Tibial artery (tissue), 4 donors: ENCODE results near the gene RERGL.

Experiments
- DNase-seq, 2 donors: peaks; one replicate each; pipeline ENCODE4 v3.0.0-alpha.2; 2019
- H3K27ac ChIP-seq, 2 donors: fragments of 200-600 bp; sonication (generic) in 1 of 2; 1 replicate in 1 of 2; 2 replicates in 1 of 2; pipeline ENCODE4 v1.5.1; 2018 to 2019; ENCODE audit warnings: mild to moderate bottlenecking in 1 of 2
- H3K27me3 ChIP-seq, 2 donors: fragments of 200-600 bp; sonication (generic) in 1 of 2; one replicate each; pipeline versions ENCODE4 v1.5.1 to v1.6.0; 2016 to 2019
- H3K36me3 ChIP-seq, 3 donors: fragments of 200-600 bp; sonication (generic) in 2 of 3; one replicate each; pipeline ENCODE4 v1.5.1; 2016 to 2019; ENCODE audit warnings: mild to moderate bottlenecking in 2 of 3
- H3K4me1 ChIP-seq, 4 donors: fragments of 200-600 bp; sonication (generic) in 2 of 4; 1 replicate in 3 of 4; 2 replicates in 1 of 4; pipeline ENCODE4 v1.5.1; 2016 to 2019
- H3K4me3 ChIP-seq, 2 donors: fragments of 200-600 bp; sonication (generic) in 1 of 2; 1 replicate in 1 of 2; 2 replicates in 1 of 2; pipeline ENCODE4 v1.5.1; 2018 to 2019; ENCODE audit warnings: mild to moderate bottlenecking in 2 of 2
- H3K9me3 ChIP-seq, 3 donors: fragments of 200-600 bp; sonication (generic) in 1 of 3; one replicate each; pipeline ENCODE4 v1.5.1; 2016 to 2019
- intact Hi-C: fragments of 100-400 bp; cut with DNase I; formaldehyde crosslinking; loops from one replicate; pipeline ENCODE4 v1.15.0; 2023; ENCODE audit warnings: low total_unique reads
- TF ChIP-seq, protein P1 (sequence below), 2 experiments: fragments of 200-600 bp in 1 of 2; fragments of 450-650 bp in 1 of 2; IDR thresholded peaks; one replicate each; pipeline ENCODE4 v1.5.1; 2017 to 2019; ENCODE audit warnings: antibody characterized with exemption in 2 of 2, mild to moderate bottlenecking in 1 of 2, moderate library complexity in 1 of 2

Gene RERGL

DNA sequence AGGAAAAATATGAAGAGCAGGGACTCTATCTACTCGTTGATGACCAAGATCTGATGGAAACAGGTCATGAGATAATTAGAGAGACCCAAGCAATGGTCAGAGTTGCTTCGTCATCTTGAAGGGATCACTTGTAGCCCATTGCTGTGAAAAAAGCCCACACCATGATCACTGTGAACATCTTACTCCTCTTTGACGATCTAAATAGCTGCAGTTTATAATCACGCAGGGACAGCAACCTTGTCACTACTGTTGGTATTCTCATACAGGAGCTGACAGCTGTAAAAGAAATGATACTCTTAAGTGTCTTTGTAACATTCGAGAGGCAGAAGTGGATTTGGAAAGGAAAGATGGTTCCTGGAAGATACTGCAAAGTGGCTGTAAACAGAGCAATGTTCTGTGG lies 33.7 kb upstream of the RERGL start:
- H3K4me3 ChIP-seq: no peak overlapping the region
- intact Hi-C loops: no loop called here
- peaks cover 0 to 23% (median 0%) of the 10 kb centered on the region in 4 donors for H3K4me1 ChIP-seq

GRCh38 chr12:18120899-18121298 lies 30.9 kb upstream of the RERGL start:
- intact Hi-C loops: no loop called here
- Histone ChIP-seq H3K27ac (peak overlapping the region; percentile 46 to 64), H3K9me3 (peaks cover 0 to 7% (median 0%) of the 10 kb centered on the region in 3 donors), H3K4me3 (no peak overlapping the region), H3K4me1 (peaks cover 0 to 27% (median 0%) of the 10 kb centered on the region in 4 donors), H3K27me3 (no peaks in the 10 kb centered on the region), H3K36me3 (no peaks in the 10 kb centered on the region)
- no peak for DNase-seq
- TF ChIP-seq, protein P1, sequence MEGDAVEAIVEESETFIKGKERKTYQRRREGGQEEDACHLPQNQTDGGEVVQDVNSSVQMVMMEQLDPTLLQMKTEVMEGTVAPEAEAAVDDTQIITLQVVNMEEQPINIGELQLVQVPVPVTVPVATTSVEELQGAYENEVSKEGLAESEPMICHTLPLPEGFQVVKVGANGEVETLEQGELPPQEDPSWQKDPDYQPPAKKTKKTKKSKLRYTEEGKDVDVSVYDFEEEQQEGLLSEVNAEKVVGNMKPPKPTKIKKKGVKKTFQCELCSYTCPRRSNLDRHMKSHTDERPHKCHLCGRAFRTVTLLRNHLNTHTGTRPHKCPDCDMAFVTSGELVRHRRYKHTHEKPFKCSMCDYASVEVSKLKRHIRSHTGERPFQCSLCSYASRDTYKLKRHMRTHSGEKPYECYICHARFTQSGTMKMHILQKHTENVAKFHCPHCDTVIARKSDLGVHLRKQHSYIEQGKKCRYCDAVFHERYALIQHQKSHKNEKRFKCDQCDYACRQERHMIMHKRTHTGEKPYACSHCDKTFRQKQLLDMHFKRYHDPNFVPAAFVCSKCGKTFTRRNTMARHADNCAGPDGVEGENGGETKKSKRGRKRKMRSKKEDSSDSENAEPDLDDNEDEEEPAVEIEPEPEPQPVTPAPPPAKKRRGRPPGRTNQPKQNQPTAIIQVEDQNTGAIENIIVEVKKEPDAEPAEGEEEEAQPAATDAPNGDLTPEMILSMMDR (IDR thresholded peaks at IDR 0.05): no peak

More for the DNA sequence above, 33.7 kb upstream of the RERGL start:
- TF ChIP-seq, protein P1 (IDR thresholded peaks at IDR 0.05): no peak
- Histone ChIP-seq H3K9me3 (peaks cover 0 to 19% (median 4%) of the 10 kb centered on the region in 3 donors), H3K27ac (no peak overlapping the region), H3K36me3 (peaks cover 0 to 6% (median 0%) of the 10 kb centered on the region in 3 donors), H3K27me3 (no peaks in the 10 kb centered on the region)
- DNase-seq: no peak

DNA sequence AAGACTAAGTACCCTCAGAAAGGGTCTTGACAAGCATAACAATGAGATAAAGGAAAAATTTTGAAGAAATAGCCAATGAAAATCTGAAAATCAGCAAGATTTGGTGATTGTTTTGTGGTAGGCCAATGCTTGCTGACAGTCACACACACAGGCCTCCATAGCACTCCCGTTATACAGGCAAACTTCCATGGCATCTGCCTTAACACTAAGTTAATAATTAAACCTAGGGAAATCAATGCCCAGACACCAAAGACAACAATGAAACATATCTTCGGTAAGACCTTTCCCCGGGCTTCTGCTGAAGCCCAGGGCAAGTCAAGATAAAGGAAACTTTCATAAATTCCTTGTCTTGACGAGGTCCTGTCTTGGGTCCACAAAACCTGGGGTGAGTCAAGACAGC lies 18.6 kb upstream of the RERGL start:
- TF ChIP-seq, protein P1 (IDR thresholded peaks at IDR 0.05): no peak
- Histone ChIP-seq H3K27ac (peak overlapping the region in 1 of 2 donors; percentile 46), H3K27me3 (no peaks in the 10 kb centered on the region), H3K4me3 (no peak overlapping the region), H3K4me1 (peaks cover 0 to 58% (median 4%) of the 10 kb centered on the region in 4 donors), H3K36me3 (no peaks in the 10 kb centered on the region), H3K9me3 (no peaks in the 10 kb centered on the region)
- intact Hi-C loops: no loop called here
- no peak for DNase-seq

- Histone ChIP-seq H3K36me3 (no peaks in the 10 kb centered on the region), H3K27me3 (no peaks in the 10 kb centered on the region), H3K4me1 (peaks cover 0 to 22% (median 4%) of the 10 kb centered on the region in 4 donors), H3K4me3 (no peak overlapping the region), H3K27ac (peak overlapping the region in 1 of 2 donors; percentile 17), H3K9me3 (no peaks in the 10 kb centered on the region)
- TF ChIP-seq, protein P1 (IDR thresholded peaks at IDR 0.05): no peak
- intact Hi-C loops: no loop called here
- no peak for DNase-seq
Measured at GRCh38 chr12:18103624-18104023, 13.6 kb upstream of the RERGL start.

DNA sequence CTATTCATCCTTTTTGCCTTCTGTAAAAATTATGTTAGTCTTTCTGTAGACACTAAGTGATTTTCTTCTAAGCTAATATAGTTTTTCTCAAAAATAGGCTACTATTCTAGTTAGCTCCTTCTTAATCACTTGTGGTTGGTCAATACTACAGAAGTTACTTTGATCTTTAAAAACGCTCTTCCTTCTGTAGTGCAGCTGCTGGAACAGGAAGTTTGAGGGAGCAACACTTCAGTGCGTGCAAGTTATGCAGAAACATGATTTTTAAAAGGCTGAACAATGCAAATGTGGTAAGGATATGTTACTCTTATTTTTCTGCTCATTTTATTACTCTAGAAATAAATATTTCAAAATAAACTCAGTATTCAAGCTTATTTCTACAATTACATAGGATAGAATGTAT lies 11.1 kb upstream of the RERGL start:
- no peak overlapping the region for H3K27ac ChIP-seq
- no peaks in the 10 kb centered on the region for H3K9me3 ChIP-seq
- no peaks in the 10 kb centered on the region for H3K27me3 ChIP-seq
- intact Hi-C loops: no loop called here
- TF ChIP-seq, protein P1 (IDR thresholded peaks at IDR 0.05): no peak
- H3K4me1 ChIP-seq: peaks cover 0 to 11% (median 0%) of the 10 kb centered on the region in 4 donors
- DNase-seq: no peak
- H3K36me3 ChIP-seq: no peaks in the 10 kb centered on the region
- H3K4me3 ChIP-seq: no peak overlapping the region

- no peaks in the 10 kb centered on the region for H3K27me3 ChIP-seq
- DNase-seq: no peak
- peaks cover 0 to 25% (median 18%) of the 10 kb centered on the region in 3 donors for H3K36me3 ChIP-seq
- H3K4me3 ChIP-seq: no peak overlapping the region
- H3K9me3 ChIP-seq: no peaks in the 10 kb centered on the region
- H3K4me1 ChIP-seq: no peaks in the 10 kb centered on the region
- TF ChIP-seq, protein P1 (IDR thresholded peaks at IDR 0.05): no peak
- H3K27ac ChIP-seq: no peak overlapping the region
- intact Hi-C loops: no loop called here
Measured at GRCh38 chr12:18084080-18084479, 5.9 kb downstream of the RERGL start.
